Colonic mucosa (tissue), 4 donors: ENCODE data around the gene MSANTD4. TPM values are rescaled to one million over a fixed set of nuclear protein-coding genes. Genes with fewer than 3 reads are reported as not detected.

ENCODE experiments used
- DNase-seq: peaks from one replicate; pipeline ENCODE4 v3.0.0-alpha.2; 2020
- H3K27ac ChIP-seq: fragments of 200-600 bp; one replicate; pipeline ENCODE4 v1.8.0; 2021
- H3K27me3 ChIP-seq: fragments of 200-600 bp; one replicate; pipeline ENCODE4 v1.8.0; 2021
- H3K36me3 ChIP-seq: fragments of 200-600 bp; one replicate; pipeline ENCODE4 v1.8.0; 2021
- H3K4me1 ChIP-seq: fragments of 200-600 bp; one replicate; pipeline ENCODE4 v1.8.0; 2021; ENCODE audit warnings: mild to moderate bottlenecking
- H3K4me3 ChIP-seq: fragments of 200-600 bp; one replicate; pipeline ENCODE4 v1.8.0; 2021
- H3K9ac ChIP-seq, 2 donors: one replicate each; pipeline ENCODE4 v1.7.0; 2013; ENCODE audit warnings: control low read depth in 2 of 2, low read depth in 2 of 2, low read length in 2 of 2
- H3K9me3 ChIP-seq: fragments of 200-600 bp; one replicate; pipeline ENCODE4 v1.8.0; 2021
- intact Hi-C: fragments of 100-400 bp; cut with DNase I; formaldehyde crosslinking; loops from one replicate; pipeline ENCODE4 v1.14.1; 2022
- total RNA-seq, 2 donors: library from RNA; stranded (reverse); fragmentation: NEBNext Ultra II Directional in 1 of 2; extraction: Animal tissue kit (Norgen Biotek cat#: 25700) in 1 of 2; gene quantifications; one replicate each; pipeline ENCODE4 v1.2.1, GENCODE V29; 2021
- TF ChIP-seq, protein P1 (sequence below): fragments of 200-600 bp; IDR thresholded peaks from one replicate; pipeline ENCODE4 v1.8.0; 2022; ENCODE audit warnings: antibody characterized with exemption, mild to moderate bottlenecking
- donor health status: healthy.
- donor health status: DM: no; HTN: no; CAD: no.
- donor health status: DM: no; HTN: no; CAD: no.

MSANTD4 gene
- total RNA-seq, 2 donors from 2014 or later, result 6.2 to 6.8 TPM

- intact Hi-C loops, result no loop called here
- Histone ChIP-seq H3K27me3 (no peaks in the 10 kb centered on the region), H3K36me3 (no peaks in the 10 kb centered on the region), H3K9me3 (no peaks in the 10 kb centered on the region), H3K9ac (no peak overlapping the region), H3K4me1 (no peaks in the 10 kb centered on the region), H3K27ac (no peak overlapping the region), H3K4me3 (no peak overlapping the region)
- TF ChIP-seq, protein P1, sequence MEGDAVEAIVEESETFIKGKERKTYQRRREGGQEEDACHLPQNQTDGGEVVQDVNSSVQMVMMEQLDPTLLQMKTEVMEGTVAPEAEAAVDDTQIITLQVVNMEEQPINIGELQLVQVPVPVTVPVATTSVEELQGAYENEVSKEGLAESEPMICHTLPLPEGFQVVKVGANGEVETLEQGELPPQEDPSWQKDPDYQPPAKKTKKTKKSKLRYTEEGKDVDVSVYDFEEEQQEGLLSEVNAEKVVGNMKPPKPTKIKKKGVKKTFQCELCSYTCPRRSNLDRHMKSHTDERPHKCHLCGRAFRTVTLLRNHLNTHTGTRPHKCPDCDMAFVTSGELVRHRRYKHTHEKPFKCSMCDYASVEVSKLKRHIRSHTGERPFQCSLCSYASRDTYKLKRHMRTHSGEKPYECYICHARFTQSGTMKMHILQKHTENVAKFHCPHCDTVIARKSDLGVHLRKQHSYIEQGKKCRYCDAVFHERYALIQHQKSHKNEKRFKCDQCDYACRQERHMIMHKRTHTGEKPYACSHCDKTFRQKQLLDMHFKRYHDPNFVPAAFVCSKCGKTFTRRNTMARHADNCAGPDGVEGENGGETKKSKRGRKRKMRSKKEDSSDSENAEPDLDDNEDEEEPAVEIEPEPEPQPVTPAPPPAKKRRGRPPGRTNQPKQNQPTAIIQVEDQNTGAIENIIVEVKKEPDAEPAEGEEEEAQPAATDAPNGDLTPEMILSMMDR, result no peak
- no peak for DNase-seq
These were observed 33.8 kb downstream of the MSANTD4 start for GRCh38 chr11:105988197-105988596.

DNA sequence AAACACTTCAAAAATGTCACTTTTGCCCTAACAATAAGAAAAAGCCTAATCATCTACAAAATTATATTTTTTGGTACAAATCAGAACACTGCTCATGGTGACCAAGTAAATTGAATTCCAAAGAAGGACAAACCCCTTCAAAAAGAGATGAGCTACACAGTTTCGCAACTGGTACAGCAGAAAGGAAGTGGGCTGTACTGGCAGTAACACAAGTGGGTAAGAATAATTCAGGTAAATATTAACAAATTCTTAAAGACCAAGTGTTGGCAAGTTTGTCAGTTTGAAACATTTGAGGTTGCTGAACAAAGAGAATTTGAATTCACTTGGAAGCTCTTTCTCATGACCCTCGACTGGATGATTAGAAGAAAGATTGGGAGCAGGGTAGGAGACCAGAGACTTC lies 35.5 kb downstream of the MSANTD4 start:
- TF ChIP-seq, protein P1, result no peak
- intact Hi-C loops, result no loop called here
- no peak for DNase-seq
- no peaks in the 10 kb centered on the region for H3K9me3 ChIP-seq
- H3K4me1 ChIP-seq, result no peaks in the 10 kb centered on the region
- H3K36me3 ChIP-seq, result no peaks in the 10 kb centered on the region
- no peak overlapping the region for H3K27ac ChIP-seq
- H3K4me3 ChIP-seq, result no peak overlapping the region
- no peak overlapping the region for H3K9ac ChIP-seq
- no peaks in the 10 kb centered on the region for H3K27me3 ChIP-seq

- Histone ChIP-seq H3K4me1 (no peaks in the 10 kb centered on the region), H3K9ac (no peak overlapping the region), H3K9me3 (no peaks in the 10 kb centered on the region), H3K4me3 (no peak overlapping the region), H3K36me3 (no peaks in the 10 kb centered on the region), H3K27me3 (no peaks in the 10 kb centered on the region), H3K27ac (no peak overlapping the region)
- DNase-seq, result no peak
- TF ChIP-seq, protein P1, result no peak
- intact Hi-C loops, result no loop called here
These were observed 41.9 kb downstream of the MSANTD4 start for GRCh38 chr11:105979997-105980703.

GRCh38 chr11:105975128-105975527 lies 46.9 kb downstream of the MSANTD4 start:
- no peak for DNase-seq
- Histone ChIP-seq H3K36me3 (no peaks in the 10 kb centered on the region), H3K4me1 (no peaks in the 10 kb centered on the region), H3K9me3 (no peaks in the 10 kb centered on the region), H3K9ac (no peak overlapping the region), H3K27ac (no peak overlapping the region), H3K27me3 (no peaks in the 10 kb centered on the region), H3K4me3 (no peak overlapping the region)
- intact Hi-C loops, result no loop called here
- TF ChIP-seq, protein P1, result no peak

GRCh38 chr11:105969756-105970155 lies 52.3 kb downstream of the MSANTD4 start:
- Histone ChIP-seq H3K9me3 (no peaks in the 10 kb centered on the region), H3K27me3 (no peaks in the 10 kb centered on the region), H3K4me3 (no peak overlapping the region), H3K9ac (no peak overlapping the region), H3K27ac (no peak overlapping the region), H3K4me1 (no peaks in the 10 kb centered on the region), H3K36me3 (no peaks in the 10 kb centered on the region)
- TF ChIP-seq, protein P1, result no peak
- no peak for DNase-seq
- intact Hi-C loops, result no loop called here
